Inferior parietal cortex (tissue), 1 donor: ENCODE results near the gene SRC.

Experiments used
- DNase-seq: peaks from one replicate; pipeline ENCODE4 v3.0.0-alpha.2; 2016; ENCODE audit errors: extremely low spot score

The SRC gene

DNA sequence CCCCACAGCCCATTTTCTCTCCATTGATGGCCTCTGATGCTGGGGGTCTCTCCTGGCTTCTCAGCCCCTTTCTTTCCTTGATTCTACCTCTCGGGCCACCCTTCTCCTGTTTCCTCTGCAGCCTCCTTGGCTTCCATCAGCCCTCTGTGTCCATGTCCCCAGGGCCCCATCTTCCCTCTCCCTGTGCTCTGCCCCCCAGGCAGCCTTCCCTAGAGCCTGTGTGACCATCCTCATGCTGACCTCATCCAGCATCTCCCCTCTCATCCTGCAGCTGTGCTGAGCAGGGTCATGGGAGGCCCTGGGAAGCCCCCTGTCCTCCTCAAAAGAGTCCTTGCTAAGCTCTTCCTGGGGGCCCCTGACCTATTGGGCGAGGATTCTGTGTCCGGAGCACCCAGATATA, 101.7 kb downstream of the SRC start:
- no peak for DNase-seq

DNA sequence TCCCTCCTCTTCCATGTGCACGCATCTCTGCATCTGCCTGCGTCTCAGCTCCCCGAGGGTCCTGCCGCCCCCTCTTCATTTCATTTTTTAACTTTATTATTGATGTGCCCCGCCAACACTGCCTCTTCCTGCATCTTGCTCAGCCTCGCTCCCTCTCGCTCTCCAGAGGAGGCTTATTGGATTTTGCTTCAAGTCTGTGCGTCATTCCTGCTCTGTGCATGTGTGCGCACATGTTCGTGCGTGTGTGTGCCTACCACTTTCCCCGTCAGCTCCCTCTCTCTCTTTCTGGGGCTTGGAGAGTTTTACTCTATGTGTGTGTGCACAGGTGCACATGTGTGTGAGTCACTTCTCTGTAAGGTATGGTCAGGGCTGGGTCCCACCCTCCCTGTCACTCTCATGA, 103.3 kb downstream of the SRC start:
- no peak for DNase-seq

DNA sequence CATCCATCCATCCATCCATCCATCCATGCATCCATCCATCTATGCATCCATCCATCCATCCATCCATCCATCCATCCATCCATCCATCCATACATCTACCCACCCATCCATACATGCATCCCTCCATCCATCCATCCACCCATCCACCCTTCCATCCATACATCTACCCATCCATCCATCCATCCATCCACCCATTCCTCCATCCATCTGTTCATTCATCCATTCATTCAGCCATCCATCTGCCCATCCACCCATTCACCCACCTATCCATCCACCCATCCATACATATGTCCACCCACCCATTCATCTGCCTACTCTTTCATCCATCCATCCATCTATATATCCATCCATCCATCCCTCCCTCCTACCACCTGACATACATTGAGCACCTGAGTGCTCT, 104.4 kb downstream of the SRC start:
- DNase-seq = no peak

DNA sequence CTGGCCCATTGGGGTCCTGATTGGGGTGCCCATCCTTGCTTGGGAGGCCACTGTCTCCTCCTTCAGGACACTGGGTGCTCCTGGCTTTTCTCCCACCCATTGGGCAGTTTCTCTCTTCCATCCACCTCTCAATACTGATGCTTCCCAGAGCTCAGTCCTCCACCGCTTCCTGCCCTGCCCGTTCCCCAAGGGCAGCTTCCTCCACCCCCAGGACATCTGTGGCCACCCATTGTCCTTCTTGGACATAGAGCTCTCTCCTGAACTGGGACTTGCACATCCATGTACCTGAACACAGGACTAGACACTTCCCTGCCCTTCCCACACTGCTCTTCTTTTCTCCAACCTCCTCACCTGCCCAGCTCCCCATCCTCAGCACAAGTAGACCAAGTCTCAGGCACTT, 105.7 kb downstream of the SRC start:
- no peak for DNase-seq

DNA sequence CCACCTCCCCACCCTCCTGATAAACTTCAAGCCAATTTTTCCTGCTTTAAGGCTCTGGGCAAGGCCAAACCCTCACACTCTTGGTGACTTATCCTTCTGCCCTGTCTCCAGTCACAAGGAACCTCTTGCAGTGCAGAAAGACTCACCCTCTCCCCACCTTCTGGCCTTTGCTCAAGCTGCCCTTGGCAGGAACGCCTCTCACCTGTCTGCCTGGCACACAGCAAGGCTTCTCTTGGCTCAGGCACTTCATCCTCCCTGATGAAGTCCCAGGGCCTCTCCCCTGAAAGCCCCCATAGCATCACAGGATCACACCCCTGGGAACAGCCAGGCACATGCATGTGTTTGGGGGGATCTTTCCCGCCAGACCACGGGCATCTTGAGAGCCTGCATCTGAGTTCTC, 106.3 kb downstream of the SRC start:
- no peak for DNase-seq

DNA sequence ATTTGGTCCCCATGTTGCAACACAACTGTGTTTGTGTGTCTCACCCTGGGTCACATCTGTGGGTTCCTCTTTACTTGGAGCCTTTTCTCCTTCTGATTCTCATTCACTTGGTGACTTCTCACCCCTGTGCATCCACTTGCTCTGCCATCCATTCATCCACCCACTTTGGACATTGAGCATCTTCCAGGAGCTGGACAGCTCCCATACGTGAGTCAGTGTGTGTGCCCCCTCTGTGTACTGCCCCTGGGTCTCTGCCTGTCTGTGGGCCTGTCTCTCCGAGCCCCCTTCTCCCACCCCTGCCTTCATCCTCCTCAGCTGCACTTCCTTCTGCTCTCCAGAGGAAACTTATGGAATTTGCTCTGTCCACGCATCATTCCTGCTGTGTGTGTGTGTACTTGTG, 107.3 kb downstream of the SRC start:
- DNase-seq = no peak

DNA sequence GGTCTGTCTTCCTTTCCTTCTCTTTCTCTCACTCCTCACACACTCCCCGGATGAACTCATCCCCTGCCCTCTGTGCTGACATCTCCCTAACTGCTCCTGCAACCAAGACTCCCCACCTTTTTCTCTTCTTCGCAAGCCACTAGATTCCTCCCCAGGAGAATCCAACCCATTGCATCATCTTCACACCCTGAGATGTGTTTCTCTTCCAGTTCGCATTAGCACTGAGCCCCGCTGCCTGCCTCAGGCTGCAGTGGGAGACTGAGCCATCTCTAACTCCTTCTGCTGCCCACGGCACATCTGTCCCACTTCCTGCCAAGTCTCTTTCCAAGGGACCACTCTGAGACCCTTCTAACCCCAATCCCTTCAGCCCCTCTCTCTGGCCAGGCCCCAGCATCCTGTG, 107.9 kb downstream of the SRC start:
- DNase-seq = no peak

DNA sequence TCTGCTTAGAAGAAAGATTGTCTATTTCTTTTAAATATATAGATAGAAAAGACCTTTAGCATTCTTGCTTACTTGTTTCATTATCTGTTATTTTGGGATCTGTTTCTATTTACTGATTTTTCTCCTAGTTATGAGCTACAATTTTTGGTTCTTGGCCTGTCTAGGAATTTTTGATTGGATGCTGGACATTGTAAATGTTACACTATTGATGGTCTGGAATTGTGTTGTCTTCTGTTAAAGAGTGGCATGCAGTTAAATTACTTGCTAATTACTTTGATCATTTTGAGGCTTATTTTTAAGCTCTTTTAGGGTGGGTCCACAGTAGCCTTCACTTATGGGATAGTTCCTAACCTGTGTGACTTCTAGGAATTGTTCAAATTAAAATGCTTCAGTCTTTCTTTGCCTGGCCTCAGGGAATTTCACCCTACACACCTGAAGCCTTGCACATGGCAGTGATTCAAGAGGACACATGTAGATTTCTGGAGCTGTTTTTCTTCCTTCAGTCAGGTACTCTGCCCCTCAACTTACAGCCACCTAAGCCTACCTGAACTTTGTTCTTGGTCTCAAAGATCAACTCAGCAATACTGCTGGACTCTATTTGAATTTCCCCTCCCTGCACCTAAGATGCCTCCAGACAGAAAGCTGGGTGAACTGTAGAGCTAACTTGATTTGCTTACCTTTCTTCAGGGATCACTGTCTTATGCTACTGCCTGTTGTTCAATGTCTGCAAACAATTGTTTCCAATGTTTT, 108.9 kb downstream of the SRC start:
- DNase-seq = no peak
